Neural cell (in vitro differentiated cells): ENCODE data around the gene ADD1.

ENCODE experiments used
- EP300 ChIP-seq: fragments of 450-650 bp; conservative IDR thresholded peaks from 2 replicates; pipeline ENCODE4 v1.6.1; 2014; ENCODE audit warnings: antibody characterized with exemption, mild to moderate bottlenecking, moderate library complexity; ENCODE audit not compliant: poor library complexity, severe bottlenecking
- EZH2 ChIP-seq: fragments of 200-600, 300-800 bp; shearing (Covaris generic), sonication (generic); IDR thresholded peaks from 2 replicates; pipeline ENCODE4 v1.6.1; 2014; ENCODE audit warnings: antibody characterized with exemption, low read length, borderline replicate concordance, mild to moderate bottlenecking; ENCODE audit not compliant: insufficient read depth, poor library complexity, severe bottlenecking
- MXI1 ChIP-seq: fragments of 450-650 bp; conservative IDR thresholded peaks from 2 replicates; pipeline ENCODE4 v1.6.1; 2014; ENCODE audit warnings: antibody characterized with exemption, mild to moderate bottlenecking; ENCODE audit not compliant: poor library complexity, severe bottlenecking
- SMC3 ChIP-seq: fragments of 450-650 bp; conservative IDR thresholded peaks from 2 replicates; pipeline ENCODE4 v1.6.1; 2014; ENCODE audit warnings: antibody characterized with exemption, mild to moderate bottlenecking, moderate library complexity; ENCODE audit not compliant: poor library complexity
- TF ChIP-seq, protein P1 (sequence below): fragments of 450-650 bp; IDR thresholded peaks from 2 replicates; pipeline ENCODE4 v1.5.1; 2014; ENCODE audit warnings: antibody characterized with exemption, mild to moderate bottlenecking, moderate library complexity; ENCODE audit not compliant: poor library complexity, severe bottlenecking

DNA sequence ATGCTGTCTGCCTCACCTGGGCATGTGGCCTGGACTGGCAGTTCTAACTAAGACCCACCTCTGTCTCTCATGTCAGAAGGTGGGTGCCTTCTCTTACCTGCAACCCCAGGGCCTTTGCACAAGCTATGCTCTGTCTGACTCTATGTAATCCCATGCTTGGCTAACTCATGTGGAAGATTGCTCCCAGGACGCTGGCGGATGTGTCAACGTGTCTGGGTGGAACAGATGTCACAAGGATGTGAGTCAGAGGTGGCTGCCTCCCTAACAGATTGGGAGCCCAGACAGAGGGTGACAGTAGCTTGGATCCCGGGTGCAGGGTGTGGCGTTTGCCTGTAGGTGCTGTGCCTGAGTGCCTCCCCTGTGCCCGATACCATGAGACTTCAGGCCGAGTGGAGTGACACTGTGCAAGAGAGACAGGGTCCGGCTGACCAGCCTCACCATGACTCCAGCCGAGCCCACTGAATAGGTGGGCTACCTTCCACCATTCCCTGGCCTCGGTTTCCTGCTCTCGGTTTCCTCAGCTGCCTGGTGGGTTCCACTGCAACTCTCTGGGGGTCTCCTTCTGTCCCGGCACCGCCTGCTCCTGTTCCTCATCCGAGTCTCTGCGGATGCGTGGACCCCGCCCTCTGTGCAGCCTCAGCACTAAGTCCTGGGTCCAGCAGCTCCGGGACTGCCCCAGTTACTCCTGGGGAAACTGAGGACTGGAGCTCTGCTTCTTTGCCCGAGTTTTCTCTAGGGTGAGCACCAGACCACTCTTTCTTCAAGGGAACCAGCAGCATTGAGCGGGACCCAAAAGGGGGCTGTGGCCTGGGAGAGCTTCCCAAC is 39.8 kb upstream of the ADD1 start:
- TF ChIP-seq, protein P1, sequence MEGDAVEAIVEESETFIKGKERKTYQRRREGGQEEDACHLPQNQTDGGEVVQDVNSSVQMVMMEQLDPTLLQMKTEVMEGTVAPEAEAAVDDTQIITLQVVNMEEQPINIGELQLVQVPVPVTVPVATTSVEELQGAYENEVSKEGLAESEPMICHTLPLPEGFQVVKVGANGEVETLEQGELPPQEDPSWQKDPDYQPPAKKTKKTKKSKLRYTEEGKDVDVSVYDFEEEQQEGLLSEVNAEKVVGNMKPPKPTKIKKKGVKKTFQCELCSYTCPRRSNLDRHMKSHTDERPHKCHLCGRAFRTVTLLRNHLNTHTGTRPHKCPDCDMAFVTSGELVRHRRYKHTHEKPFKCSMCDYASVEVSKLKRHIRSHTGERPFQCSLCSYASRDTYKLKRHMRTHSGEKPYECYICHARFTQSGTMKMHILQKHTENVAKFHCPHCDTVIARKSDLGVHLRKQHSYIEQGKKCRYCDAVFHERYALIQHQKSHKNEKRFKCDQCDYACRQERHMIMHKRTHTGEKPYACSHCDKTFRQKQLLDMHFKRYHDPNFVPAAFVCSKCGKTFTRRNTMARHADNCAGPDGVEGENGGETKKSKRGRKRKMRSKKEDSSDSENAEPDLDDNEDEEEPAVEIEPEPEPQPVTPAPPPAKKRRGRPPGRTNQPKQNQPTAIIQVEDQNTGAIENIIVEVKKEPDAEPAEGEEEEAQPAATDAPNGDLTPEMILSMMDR: no peak
- TF ChIP-seq EZH2 (no peak), MXI1 (no peak), EP300 (no peak), SMC3 (no peak)
